GM21423 (cell line): Measurements from ENCODE around the gene IZUMO2.

Experiments
- ATAC-seq: cut with Tn5 transposase; IDR thresholded peaks from one replicate; pipeline ENCODE4 v1.9.1; 2021; ENCODE audit warnings: mild to moderate bottlenecking, moderate library complexity; ENCODE audit not compliant: unreplicated experiment

Gene IZUMO2

GRCh38 chr19:50162988-50163387 lies at the start of gene IZUMO2:
IZUMO2 (minus strand) TSS chr19:50163281; CDS start chr19:50163194, 87 bp downstream.
- no peak for ATAC-seq

DNA sequence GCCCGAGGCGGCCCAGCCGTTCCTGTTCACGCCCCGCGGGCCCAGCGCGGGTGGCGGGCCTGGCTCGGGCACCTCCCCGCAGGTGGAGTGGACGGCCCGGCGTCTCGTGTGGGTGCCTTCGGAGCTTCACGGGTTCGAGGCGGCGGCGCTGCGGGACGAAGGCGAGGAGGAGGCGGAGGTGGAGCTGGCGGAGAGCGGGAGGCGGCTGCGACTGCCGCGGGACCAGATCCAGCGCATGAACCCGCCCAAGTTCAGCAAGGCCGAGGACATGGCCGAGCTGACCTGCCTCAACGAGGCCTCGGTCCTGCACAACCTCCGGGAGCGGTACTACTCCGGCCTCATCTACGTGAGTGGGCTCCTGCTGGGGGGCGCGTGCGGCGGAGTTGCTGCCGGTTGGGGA lies 47.3 kb upstream of the IZUMO2 start:
- no peak for ATAC-seq

DNA sequence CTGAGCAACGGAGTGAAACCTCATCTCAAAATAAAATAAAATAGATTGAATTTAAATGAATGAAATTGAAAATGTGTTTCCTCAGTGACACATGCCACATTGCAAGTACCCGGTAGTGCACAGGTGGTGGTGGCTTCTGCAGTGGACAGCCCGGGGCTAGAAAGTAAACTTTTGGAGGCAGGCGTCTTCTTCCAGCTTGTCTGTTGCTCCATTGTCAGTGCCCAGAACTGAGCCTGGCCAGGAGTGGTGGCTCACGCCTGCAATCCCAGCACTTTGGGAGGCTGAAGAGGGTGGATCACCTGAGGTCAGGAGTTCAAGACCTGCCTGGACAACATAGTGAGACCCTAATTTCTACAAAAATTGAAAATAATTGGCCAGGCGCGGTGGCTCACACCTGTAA lies 46.0 kb upstream of the IZUMO2 start:
- no peak for ATAC-seq

DNA sequence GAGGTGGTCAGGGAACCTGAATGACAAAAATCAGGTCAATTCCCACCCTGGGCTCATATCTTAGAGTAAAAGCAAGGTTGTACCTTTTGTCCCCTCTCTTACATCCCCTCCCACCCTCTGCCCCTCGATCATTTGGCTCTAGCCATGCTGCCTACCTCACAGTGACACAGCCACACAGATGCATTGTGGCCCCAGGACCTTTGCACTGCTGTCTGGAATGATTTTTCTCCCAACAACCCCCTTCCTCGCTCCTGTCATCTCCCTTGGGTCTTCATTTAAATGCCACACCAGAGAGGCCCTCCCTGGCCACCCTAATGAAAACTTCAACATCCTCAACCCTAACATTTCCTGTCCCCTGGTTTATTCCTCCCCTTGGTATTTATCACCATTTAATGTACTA lies 44.6 kb upstream of the IZUMO2 start:
- ATAC-seq, result no peak

GRCh38 chr19:50206191-50206590 lies 43.1 kb upstream of the IZUMO2 start:
- no peak for ATAC-seq

DNA sequence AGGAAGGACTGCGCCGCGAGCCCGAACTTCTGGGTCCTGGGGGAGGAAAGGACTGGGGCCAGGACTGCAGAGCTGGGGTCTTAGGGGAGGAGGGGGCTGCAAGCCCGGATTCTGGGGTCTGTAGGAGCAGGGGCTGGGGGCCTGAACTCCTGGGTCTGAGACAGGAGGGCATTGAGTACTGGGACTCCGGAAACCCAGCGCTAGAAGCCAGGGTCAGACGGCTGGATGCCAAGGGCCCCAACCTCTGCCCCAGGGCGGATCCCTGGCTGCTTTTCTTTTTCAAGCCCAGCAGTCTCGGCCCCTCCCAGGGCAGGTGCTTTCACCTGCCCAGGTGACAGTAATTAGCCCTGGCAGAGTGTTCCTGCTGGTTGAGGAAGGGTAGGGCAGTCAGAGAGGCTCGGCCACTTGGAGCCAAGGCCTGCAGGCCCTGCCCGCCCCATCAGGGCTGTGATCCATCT lies 42.6 kb upstream of the IZUMO2 start:
- no peak for ATAC-seq

- ATAC-seq, result no peak
Measured at GRCh38 chr19:50204811-50205675, 42.0 kb upstream of the IZUMO2 start.

DNA sequence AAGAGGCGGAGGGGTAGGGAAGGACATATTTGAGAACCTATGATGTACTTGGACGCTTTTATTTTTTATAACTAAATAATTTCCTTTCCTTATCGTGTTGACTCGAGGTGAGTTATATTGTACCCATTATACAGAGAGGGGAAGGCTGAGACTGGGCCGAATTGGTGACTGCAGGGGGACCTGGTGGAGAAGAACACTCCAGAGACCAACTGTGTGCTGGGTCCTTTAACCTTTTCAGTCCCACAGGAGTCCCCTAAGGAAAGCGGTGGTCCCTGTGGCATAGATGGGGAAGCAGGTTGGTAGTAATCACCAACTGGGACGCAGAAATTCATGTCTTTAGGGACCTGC lies 41.0 kb upstream of the IZUMO2 start:
- no peak for ATAC-seq

GRCh38 chr19:50203281-50204080 lies 40.4 kb upstream of the IZUMO2 start, which contains the start of gene MYH14:
MYH14 (plus strand) TSS chr19:50203622; CDS start chr19:50210366, 6,744 bp downstream.
- no peak for ATAC-seq

DNA sequence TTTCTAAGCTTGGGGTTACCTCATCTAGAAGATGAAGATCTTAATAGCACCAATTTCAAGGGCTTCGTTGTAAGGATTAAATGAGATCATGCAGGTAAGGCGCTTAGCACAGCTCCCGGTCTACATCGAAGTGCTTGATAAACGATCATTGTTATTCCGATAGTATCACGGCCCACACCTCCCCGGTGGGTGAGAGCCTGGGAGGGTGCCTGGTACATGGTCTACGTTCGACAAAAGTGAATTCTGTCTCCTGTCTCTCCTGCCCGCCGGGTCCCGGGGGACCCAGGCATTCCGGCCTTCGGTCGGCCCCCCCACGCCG lies 39.8 kb upstream of the IZUMO2 start:
- ATAC-seq, result no peak

DNA sequence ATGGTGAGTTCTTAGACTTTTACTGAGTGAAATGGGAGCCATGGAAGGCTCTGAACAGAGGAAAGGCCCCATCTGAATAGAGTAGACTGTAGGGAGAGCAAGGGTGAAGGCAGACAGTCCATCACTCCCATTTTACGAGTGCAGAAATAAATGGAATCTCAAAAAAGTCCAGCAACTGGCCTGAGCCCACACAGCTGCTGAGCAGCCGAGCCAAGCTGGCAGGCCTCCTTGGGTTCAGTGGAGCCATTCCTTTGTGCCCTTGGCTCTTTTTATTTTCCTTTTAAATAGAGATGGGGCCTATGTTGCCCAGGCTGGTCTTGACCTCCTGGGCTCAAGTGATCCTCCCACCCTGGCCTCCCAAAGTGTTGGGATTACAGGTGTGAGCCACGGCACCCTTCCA lies 39.3 kb upstream of the IZUMO2 start:
- ATAC-seq, result no peak

DNA sequence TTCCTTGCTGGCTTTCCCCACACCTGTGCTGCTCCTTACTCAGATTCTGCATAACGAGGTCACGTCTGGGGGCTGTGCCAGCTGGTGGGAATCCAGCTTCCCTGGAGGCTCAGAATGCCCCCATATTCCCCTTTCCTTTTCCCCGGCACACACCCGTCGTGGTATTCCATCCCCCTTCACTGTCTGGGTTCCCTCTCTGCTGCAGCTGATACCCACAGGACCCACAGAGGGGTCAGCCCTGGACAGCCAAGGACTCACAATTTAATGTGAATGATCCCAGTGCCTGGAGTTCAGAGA lies 36.1 kb upstream of the IZUMO2 start:
- ATAC-seq, result no peak

DNA sequence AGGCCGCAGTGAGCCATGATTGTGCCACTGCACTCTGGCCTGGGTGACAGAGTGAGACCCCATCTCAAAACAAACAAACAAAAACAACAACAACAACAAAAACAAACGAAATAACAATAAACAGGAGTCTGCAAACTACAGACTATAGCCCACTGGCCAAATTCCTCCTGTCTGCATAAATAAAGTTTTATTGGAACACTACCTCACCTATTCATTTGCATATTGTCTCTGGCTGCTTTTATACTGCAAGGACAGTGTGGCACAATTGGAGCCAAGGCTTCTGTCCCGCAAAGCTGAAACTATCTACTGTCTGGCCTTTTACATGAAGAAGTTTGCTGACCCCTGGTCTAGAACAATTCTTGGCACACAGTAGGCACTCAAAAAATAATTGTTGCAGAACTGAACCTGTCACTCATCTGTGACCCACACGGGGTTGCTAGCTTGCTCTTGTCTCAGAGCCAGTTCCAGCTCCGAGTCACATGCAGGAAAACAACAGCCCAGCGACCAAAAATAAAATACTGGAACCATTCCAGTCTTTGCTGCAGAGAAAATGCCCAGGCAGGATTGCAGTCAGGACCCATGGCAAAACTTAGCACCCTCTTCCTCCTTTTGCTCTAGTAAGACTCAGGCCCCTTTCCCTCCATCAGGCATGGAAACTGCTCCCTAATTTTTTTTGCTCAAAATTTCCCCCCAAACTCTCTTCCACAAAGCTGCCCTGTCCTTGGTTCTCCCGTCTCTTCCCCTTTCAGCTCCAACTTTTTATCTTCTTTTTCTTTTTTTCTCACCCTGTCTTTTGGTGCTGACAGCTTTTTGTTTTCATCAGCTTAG lies 35.6 kb upstream of the IZUMO2 start:
- no peak for ATAC-seq

DNA sequence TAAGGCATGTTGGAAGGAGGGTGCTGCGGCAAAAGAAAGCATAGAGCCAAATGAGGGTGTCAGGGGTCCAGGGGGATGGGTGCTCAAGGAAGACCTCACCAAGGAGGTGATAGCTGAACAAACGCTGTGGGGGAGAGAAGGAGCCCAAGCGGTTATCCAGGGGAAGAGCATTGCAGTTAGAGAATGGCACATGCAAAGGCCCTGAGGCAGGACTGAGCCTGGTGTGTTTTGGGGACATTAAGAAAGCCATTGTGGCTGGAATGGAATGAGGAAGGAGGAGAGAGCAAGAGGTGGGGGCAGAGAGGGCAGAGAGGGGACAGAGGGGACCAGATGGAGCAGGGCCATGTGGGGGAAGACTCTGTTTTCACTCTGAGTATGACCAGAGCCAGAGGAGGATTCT lies 34.3 kb upstream of the IZUMO2 start:
- ATAC-seq, result no peak

DNA sequence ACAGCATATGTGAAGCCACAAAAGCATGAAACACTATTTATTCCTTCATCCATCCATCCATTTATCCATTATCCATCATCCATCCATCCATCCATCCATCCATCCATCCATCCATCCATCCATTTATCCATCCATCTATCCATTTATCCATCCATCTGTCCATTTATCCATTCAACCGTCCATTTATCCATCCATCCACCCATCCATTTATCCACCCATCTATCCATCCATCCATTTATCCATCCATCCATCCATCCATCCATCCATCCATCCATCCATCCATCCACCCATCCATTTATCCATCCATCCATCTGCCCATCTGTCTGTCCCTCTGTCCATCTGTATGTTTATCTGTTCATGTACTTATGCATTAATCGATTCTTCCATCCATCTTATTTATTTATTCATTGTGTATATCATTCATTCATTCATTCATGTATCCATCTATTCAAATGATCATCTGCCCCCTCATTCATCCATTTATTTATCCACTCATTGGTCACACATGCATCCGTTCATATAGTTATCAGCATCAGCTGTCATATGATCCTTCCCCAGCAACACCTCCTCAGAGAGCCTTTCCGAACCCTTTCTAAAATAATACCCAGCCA lies 33.3 kb upstream of the IZUMO2 start:
- no peak for ATAC-seq

- no peak for ATAC-seq
Measured at GRCh38 chr19:50195224-50195623, 32.1 kb upstream of the IZUMO2 start.

GRCh38 chr19:50192463-50193211 lies 29.6 kb upstream of the IZUMO2 start:
- ATAC-seq, result no peak

GRCh38 chr19:50191216-50191615 lies 28.1 kb upstream of the IZUMO2 start:
- no peak for ATAC-seq

DNA sequence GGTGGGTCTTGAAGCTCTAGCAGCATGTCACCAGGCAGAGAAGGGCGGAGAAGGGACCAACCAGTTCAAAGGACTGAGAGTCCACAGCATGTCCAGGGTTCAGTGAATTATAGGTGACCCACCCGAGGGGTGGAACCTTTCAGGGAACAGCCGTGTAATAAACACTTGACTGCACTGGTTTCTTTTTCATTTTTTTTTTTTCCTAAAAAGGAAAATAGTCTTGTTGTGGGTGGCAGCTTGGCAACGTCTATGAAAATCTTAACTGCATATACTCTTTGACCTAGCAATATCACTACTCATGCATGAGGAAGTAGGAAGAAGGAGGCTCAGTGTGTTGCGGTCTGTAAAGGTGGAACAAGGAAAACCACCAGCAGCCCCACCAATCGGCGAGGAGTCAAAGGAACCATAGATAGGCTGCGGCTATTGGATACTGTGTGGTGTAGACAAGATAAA lies 27.4 kb upstream of the IZUMO2 start:
- no peak for ATAC-seq

- no peak for ATAC-seq
Measured at GRCh38 chr19:50189331-50189730, 26.2 kb upstream of the IZUMO2 start.
